HG02885 (cell line): ENCODE data around the gene CA7.

ENCODE experiments used
- ATAC-seq: cut with Tn5 transposase; IDR thresholded peaks from one replicate; pipeline ENCODE4 v1.9.1; 2021; ENCODE audit warnings: mild to moderate bottlenecking; ENCODE audit not compliant: unreplicated experiment, poor library complexity

Gene CA7

GRCh38 chr16:66844342-66845079 is at the start of gene CA7:
CA7 (plus strand) TSS chr16:66844414; CDS start chr16:66844488, 74 bp downstream.
- no peak for ATAC-seq

GRCh38 chr16:66798161-66798560 is 46.1 kb upstream of the CA7 start:
- no peak for ATAC-seq

GRCh38 chr16:66800856-66801255 is 43.4 kb upstream of the CA7 start:
- no peak for ATAC-seq

- ATAC-seq, result no peak
These were observed 42.7 kb upstream of the CA7 start, which contains the start of gene TERB1 for GRCh38 chr16:66801320-66802105. TERB1 (minus strand) TSS chr16:66801584; CDS start chr16:66796798, 4,786 bp downstream.

DNA sequence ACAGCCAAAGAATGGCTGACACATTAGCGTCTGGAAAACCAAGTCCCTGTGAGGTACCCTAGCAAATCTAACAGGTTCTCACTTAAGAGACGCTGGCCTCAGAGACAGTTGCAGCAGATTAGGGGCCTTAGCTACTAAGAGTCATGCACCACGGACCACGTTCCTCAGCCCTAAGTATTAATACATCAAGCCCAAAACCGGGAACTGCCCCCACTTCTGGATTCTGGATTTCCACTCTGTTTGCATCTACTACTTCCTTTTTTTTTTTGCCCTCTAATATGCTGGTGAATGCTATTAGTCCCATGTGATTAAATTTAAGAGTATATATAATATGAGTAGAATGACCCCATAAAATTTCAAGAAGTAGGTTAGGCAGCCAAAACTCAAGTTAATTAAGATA is 42.1 kb upstream of the CA7 start:
- ATAC-seq, result no peak

GRCh38 chr16:66809765-66810164 is 34.4 kb upstream of the CA7 start:
- no peak for ATAC-seq

DNA sequence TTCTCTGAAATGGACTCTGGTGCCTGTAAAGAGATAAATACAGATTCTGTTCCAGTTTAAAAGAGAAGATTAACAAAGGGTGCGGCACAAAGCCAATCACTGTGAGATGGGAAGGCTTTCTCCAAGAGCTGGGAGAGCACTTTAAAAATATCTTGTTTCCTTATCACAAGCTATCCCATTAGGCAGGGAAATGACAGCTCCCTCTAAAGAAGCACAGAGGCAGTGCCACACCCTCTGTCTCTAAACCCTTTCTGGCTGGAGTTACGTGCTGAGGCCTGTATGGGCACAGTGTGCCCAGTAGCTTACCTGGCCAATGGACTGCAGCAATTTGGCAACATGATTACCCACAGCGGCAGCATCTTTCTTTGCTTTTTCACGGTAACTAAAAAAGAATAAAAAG is 33.8 kb upstream of the CA7 start:
- ATAC-seq, result no peak

DNA sequence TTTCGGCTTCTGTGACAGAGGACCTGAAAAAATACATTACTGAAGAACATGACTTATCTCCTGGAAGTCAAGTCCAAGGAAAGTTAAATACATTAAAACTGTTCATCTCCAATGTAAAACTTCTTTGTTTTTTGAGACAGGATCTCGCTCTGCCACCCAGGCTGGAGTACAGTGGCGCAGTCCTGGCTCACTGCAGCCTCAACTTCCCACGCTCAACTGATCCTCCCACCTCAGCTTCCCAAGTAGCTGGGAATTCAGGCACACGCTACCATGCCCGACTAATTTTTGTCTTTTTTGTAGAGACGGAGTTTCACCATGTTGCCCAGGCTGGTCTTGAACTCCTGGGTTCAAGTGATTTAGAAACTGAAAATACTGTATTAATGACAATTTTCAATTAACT is 33.2 kb upstream of the CA7 start:
- no peak for ATAC-seq

- no peak for ATAC-seq
These were observed 29.5 kb upstream of the CA7 start for GRCh38 chr16:66814734-66815133.

- no peak for ATAC-seq
These were observed 20.2 kb upstream of the CA7 start for GRCh38 chr16:66824006-66824405.

DNA sequence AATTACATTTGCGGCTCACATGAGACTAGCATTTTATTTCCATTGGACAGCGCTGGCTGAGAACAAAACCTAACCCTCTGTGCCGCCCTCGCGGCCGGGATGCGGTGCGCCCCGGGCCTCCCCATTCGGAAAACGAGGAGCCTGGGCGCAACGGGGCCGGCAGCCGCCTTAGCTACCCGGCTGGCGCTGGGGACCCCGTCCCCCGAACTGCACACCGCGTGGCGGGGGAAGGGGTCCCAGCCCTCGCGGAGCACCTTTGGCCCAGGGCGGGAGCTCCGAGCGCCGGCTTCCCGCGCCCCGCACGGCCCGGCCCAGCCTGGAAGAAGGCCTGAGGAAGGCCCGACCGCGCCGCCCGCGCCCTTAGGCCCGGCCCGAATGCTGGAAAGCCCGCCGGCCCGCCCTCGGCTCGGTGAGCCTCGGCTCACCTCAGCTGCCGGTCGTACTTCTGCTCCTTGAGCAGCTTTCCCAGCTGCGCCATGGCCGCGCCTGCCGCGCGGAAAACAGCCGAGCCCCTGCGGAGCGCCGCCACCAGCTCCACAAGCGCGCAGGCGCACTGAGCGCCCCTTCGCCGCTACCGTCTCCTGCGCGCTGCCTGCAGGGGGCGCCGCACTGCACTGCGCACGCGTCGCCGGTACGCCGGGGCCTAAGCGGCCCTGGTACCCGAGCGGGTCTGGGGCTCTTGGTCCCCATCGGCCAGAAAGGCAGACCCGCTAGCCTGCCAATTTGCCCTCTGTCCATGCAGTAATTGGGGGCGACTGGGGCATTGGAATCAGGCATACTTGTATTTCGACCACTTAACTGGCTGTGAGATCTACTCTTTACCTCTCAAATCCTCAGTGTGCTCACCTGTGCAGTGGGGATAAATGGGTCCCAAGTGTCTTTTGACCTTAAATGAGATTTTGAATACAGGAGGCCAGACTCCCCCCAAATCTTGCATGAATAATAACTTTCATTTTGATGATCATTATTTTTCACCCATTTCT is 13.5 kb upstream of the CA7 start, which contains the start of gene NAE1:
NAE1 (minus strand) TSS at position 555 of the 983 bp plus-strand sequence; CDS start at position 478, 77 bp downstream.
- ATAC-seq, result peak; percentile 95

DNA sequence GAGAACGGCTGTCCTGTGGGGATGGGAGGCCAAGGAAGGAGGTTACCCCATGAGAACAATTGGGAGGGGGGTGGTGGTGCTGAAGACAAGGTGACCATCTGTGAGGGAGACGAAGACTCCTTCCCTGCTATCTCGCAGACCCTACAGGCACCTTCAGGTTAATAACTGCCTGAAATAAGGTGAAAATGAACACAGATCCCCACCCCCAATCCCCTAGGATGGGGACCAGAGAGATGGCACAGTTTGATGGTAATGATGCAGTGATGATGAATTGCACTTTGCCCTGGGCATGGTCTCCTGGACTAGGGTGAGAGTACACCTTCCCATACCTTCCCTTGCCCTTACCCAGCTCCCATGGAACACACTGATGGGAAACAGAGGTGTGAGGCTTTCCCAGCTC is 12.0 kb upstream of the CA7 start:
- no peak for ATAC-seq

DNA sequence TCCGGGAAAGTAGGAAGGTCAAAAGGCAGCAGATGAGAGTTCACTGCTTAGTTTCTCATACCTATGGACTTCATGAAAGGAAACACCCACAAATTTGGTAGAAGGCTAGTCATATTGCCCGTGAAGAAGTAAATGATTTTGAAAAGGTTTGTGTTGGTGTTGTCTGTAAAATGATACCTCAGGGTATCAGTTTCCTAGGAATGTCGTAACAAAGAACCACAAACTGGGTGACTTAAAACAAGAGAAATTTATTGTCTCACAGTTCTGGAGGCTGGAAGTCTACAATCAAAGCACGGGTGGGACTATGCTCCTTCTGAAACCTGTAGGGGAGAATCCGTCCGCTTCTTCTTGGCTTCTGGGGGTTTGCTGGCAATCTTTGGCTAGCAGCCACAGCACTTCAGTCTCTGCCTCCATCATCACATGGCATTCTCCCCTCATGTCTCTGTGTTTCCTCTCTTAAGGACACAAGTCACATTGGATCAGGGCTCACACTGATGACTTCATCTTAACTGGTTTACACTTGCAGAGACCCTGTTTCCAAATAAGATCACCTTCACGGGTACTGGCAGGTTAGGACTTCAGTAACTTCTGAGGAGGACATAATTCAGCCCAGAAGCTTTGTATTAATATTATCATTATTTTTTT is 11.4 kb upstream of the CA7 start:
- no peak for ATAC-seq

DNA sequence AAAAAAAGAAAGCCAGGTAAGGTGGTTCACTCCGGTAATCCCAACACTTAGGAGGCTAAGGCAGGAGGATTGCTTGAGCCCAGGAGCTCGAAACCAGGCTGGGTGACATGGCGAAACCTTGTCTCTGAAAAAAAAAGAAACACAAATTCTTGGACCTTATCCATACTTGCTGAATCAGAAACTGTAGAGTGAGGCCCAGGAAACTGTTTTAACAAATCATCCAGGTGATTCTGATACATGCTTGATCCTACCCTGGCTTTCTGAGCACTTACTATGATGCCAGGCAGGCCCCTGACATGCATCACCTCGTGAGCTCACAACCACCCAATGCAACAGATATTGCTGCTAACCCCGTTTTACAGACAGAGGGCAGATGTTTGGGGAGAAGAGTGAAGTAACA is 9.5 kb upstream of the CA7 start:
- ATAC-seq, result no peak

GRCh38 chr16:66840883-66841282 is 3.3 kb upstream of the CA7 start:
- no peak for ATAC-seq

- no peak for ATAC-seq
These were observed 2.8 kb upstream of the CA7 start for GRCh38 chr16:66841366-66841765.

DNA sequence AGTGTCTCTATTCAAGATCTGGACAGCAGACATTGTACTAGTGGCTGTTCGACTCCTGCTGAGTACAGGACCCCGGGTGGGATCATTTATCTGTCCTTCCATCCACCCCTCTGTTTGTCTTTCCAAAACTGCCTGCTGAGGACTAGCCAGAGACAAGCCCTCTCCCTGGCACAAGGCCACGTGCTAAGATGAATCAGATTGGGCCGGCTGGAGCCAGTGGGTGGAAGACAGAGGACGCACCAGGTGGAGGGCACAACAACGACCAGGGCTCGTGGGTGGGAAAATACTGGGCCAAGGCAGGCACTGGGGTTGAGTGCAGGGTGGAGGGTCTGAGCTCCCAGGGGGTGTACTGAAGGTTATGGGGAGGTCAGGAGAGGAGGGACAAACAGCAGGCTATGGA is 1.4 kb upstream of the CA7 start:
- ATAC-seq, result no peak

GRCh38 chr16:66843191-66843590 is 1.0 kb upstream of the CA7 start:
- ATAC-seq, result no peak

GRCh38 chr16:66844009-66844341 is 239 bp upstream of the CA7 start:
- no peak for ATAC-seq

- no peak for ATAC-seq
These were observed 831 bp downstream of the CA7 start for GRCh38 chr16:66845080-66845410.
